AG04449 (cell line): ENCODE data around the gene DHDH.

Experiments used
- CTCF ChIA-PET: fragments of 350-600 bp; formaldehyde crosslinking; extraction: SDS; loops from one replicate; lab custom pipeline; 2021; ENCODE audit warnings: antibody characterized with exemption; lab: Yijun Ruan, JAX
- POLR2A ChIA-PET: fragments of 400-600, 350-600 bp; formaldehyde crosslinking; extraction: SDS; loops from one replicate; lab custom pipeline; 2020; ENCODE audit warnings: antibody characterized with exemption, inconsistent platforms; lab: Yijun Ruan, JAX
- DNase-seq: peaks from one replicate; pipeline ENCODE4 v3.0.0-alpha.2; 2010; ENCODE audit warnings: low read depth, low spot score
- H3K4me3 ChIP-seq: 2 replicates; pipeline ENCODE4 v1.5.1; 2011; ENCODE audit warnings: low read depth, mild to moderate bottlenecking, control low read depth, low read length
- TF ChIP-seq, protein P1 (sequence below): IDR thresholded peaks from one replicate; pipeline ENCODE4 v1.5.1; 2011; ENCODE audit warnings: mild to moderate bottlenecking, moderate library complexity, low read length, control low read depth, inconsistent platforms; ENCODE audit not compliant: insufficient read depth; ENCODE audit errors: missing control alignments

Gene DHDH

DNA sequence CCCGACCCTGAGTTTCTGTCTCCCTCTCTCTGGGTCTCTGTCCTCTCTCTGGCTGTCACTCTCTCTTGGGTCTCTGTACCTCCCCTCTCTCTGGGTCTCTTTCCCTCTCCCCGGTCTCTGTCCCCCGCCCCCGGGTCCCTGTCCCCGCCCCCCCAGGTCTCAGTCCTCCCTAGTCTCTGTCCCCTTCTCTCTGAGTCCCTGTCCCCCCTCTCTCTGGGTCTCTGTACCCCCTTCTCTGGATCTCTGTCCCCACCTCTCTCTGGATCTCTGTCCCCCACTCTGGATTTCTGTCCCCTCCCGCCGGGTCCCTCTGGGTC lies 29.3 kb downstream of the DHDH start:
- POLR2A ChIA-PET = interaction anchor here (1.1 kb wide), 1 partner anchor 154 kb away, joined by 3 read pairs; no protein-coding TSS in a partner anchor
- CTCF ChIA-PET = interaction anchor here (2.3 kb wide), 1 partner anchor 8 kb away, joined by 5 read pairs; no protein-coding TSS in a partner anchor
- H3K4me3 ChIP-seq = no peak overlapping the region
- TF ChIP-seq, protein P1, sequence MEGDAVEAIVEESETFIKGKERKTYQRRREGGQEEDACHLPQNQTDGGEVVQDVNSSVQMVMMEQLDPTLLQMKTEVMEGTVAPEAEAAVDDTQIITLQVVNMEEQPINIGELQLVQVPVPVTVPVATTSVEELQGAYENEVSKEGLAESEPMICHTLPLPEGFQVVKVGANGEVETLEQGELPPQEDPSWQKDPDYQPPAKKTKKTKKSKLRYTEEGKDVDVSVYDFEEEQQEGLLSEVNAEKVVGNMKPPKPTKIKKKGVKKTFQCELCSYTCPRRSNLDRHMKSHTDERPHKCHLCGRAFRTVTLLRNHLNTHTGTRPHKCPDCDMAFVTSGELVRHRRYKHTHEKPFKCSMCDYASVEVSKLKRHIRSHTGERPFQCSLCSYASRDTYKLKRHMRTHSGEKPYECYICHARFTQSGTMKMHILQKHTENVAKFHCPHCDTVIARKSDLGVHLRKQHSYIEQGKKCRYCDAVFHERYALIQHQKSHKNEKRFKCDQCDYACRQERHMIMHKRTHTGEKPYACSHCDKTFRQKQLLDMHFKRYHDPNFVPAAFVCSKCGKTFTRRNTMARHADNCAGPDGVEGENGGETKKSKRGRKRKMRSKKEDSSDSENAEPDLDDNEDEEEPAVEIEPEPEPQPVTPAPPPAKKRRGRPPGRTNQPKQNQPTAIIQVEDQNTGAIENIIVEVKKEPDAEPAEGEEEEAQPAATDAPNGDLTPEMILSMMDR = no peak
- no peak for DNase-seq

DNA sequence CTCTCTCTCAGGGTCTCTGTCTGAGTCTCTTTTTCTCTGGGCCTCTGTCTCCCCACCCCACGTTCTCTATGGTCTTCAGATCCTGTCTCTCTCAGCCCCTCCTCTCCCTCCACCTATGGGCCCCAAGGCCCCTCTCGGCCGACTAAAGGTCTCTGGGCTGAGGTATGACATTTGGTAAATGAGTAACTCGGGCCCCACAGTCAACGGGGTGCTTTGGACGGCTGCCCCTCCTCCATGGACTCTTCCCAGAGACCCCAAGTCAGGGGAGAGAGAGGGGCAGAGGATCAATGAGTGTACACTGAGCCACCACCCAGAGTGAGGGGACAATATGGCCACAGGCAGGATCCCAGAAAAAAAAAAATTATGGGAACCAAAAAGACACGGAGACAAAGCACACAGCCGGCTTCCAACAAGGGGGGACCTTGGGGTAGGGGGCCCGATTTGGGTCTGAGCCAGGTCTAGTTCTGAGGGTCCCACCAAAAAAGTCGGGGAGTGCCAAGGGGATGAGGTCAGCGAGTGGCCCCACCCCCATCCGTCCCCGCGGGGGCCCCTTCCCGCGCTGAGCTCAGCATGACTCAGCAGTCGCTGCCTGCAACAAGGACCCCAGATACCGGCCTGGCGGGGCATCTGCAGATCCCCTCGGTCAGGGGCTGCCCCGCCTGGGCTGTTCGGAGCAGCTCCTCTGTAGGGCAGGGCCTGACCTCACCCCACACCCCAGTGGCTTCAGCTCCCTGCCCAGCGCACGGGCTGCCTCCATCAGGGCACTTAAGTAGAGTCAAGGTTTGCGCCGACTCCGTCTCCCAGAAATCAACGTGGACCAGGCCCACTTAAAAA lies 30.1 kb downstream of the DHDH start:
- ChIA-PET POLR2A (interaction anchor here (0.6 to 1.6 kb wide), 14 partner anchors 9 to 180 kb away, joined by 3 to 16 read pairs (median 4); partner anchors contain the start of genes BAX, GYS1, NUCB1 and RUVBL2), CTCF (interaction anchor here (0.7 to 1.5 kb wide), 5 partner anchors 10 to 186 kb away, joined by 3 to 6 read pairs (median 4); partner anchors contain the start of genes GYS1 and RUVBL2)
- no peak for DNase-seq
- TF ChIP-seq, protein P1 = no peak
- H3K4me3 ChIP-seq = peak overlapping the region; percentile 23

DNA sequence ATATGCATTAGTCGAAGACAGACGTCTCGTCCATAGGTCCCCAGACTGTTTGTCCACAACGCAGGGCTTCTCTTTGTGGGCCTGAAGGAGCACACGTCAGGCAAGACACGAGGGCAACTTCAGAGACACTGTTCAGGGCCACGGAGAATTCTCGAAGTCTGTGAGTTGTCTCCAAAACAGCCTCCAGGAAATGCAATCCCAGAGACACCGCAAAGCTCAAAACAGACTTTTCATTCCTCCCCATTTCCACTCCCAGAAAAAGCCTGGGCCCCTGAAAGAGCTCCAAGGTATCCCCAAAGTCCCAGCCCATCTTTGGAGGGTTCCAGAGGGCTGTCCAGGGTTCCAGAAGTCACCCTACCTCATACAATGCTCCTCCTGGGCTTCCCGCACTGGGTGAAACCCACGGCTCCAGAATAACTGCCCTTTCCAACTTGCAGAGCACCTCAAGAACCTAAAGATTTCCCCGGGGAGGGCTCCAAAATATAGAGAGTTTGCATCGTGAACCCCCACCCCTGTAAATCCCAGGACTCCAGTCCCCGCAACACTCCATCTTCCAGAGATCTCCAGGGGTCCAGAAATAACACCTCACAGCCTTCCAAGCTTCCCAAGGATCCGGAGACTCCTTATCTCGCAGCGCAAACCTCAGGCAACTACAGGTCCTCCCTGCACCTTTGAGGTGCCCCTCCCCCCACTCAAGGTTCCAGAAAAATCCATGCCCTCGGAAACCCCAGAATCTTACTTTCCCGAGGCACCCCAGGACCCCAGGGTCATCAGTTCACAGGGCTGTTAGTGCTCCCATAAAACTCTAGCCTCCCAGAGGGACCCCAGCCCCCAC lies 30.9 kb downstream of the DHDH start:
- CTCF ChIA-PET = interaction anchor here (0.6 to 3.0 kb wide), 8 partner anchors 9 to 187 kb away, joined by 3 to 12 read pairs (median 4); partner anchors contain the start of genes GYS1 and RUVBL2
- peak overlapping the region; percentile 23 for H3K4me3 ChIP-seq
- no peak for DNase-seq
- TF ChIP-seq, protein P1 = no peak
- POLR2A ChIA-PET = interaction anchor here (0.6 to 7.5 kb wide), 17 partner anchors 9 to 181 kb away, joined by 3 to 119 read pairs (median 4); partner anchors contain the start of genes BAX, GYS1, NUCB1 and PPP1R15A

DNA sequence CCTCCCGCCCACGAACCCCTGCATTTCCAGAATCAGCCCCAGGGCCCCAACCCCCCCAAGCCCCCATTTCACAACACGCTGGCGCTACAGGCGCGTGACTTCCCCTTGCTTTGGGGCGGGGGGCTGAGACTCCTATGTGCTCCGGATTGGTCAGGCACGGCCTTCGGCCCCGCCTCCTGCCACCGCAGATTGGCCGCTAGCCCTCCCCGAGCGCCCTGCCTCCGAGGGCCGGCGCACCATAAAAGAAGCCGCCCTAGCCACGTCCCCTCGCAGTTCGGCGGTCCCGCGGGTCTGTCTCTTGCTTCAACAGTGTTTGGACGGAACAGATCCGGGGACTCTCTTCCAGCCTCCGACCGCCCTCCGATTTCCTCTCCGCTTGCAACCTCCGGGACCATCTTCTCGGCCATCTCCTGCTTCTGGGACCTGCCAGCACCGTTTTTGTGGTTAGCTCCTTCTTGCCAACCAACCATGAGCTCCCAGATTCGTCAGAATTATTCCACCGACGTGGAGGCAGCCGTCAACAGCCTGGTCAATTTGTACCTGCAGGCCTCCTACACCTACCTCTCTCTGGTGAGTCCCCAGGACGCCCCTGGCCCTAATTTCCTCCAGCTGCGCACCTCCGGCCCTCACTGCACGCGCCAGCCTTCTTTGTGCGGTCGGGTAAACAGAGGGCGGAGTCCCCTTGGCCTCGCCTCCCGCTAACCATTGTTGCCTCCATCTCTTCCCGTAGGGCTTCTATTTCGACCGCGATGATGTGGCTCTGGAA lies 31.7 kb downstream of the DHDH start, which contains the start of gene FTL:
FTL (plus strand) TSS at position 270 of the 766 bp plus-strand sequence; CDS start at position 469, 199 bp downstream.
- POLR2A ChIA-PET = interaction anchor here (0.6 to 7.5 kb wide), 12 partner anchors 10 to 331 kb away, joined by 3 to 119 read pairs (median 6); partner anchors contain the start of genes BAX, HSD17B14, NUCB1 and PPP1R15A

More for the DNA sequence above, 31.7 kb downstream of the DHDH start, which contains the start of gene FTL:
- peak within 1 kb of the TSS; percentile 99 for H3K4me3 ChIP-seq
- CTCF ChIA-PET = interaction anchor here (1.7 to 3.1 kb wide), 3 partner anchors 12 to 170 kb away, joined by 6 to 17 read pairs (median 12); no protein-coding TSS in a partner anchor
- DNase-seq = peak; percentile 64
- TF ChIP-seq, protein P1 = no peak
